ENCODE results near the gene TNKS1BP1.

DNA sequence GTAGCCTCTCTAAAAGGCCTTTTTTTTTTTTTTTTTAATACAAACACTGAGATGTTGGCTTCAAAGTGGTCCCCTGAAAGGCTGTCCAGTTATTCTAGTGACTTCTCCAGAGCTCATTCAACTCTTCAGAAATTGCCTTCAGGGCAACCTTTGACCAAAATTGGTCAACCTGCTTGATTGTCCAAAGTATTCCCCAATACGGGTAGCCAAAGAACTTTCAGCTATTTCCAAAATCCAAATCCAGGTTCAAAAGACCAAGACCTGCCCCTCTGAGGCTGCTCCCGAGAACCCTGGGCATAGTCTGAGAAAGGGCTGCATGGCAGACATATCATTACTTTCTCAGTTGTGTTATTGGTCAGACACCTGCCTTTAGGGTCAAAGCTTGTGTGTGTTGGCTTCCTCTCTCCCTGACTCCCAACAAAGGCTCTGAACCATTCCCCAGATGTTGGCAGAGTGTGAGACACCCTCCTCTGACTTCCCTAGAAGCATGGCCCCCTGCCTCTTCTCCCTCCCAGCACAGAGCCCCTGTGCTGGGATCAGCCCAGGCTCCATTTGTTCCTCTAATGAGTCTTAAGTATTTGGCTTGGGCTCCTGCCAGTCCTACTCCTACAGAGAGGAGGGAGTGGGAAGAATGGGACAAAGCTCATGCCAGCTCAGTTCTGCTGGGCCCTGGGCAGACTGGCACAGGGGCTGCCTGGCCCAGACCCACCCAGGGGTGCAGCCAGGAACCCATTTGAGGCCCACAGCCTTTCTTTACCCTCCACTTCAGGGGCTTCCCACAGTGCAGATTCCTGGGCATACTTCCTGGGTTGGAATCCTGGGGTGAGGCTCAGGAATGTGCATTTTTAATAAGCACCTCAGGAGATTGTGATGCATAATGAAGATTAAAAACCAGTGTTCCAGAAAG lies 30.3 kb downstream of the TNKS1BP1 start:
- TF ChIP-seq POLR2A (IDR thresholded peaks at IDR 0.05; ENCODE audit: low read length) (no peak), GATA1 (IDR thresholded peaks at IDR 0.05; ENCODE audit: low read depth, low read length) (no peak)
